ENCODE results near the gene SEMA6A.

Gene SEMA6A

DNA sequence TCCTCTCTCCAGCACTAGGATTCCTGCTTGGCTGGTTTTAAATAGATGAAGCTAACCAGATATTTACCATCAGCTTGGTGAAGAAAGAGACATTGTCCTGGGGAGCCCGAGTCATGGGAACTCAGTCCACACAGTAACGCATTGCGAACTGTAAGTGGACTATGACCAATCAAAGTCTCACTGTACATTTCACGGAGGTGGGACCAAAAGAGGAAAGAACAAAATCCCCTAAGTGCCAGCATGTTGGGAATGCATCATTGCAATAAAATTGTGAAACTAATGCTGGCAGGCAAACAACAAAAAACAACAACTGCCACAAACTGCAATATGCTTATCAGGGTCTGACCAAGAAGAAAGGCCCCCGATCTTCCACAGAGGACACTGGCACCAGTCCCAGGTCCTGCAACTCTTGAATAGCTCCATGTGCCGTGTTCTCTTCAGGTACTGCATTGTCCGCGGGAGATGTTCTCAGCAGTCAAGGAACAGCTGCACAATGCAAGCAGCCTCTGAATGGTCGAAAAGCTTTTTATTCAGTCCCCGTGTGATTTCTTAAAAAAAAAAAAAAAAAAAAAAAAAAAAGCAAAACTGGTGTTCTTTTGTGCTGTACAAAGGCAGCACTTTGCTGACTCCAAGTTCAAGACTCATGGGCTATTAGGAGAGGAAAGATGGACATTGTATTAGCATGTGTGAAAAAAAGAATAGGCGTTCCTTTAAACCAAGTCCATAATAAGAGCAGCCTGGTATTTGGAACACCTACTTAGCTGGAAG lies 38.1 kb downstream of the SEMA6A start:
- no peaks in the 10 kb centered on the region for H3K4me1 ChIP-seq (ENCODE audit: control insufficient read depth, insufficient read depth, low read length, poor library complexity, severe bottlenecking)

DNA sequence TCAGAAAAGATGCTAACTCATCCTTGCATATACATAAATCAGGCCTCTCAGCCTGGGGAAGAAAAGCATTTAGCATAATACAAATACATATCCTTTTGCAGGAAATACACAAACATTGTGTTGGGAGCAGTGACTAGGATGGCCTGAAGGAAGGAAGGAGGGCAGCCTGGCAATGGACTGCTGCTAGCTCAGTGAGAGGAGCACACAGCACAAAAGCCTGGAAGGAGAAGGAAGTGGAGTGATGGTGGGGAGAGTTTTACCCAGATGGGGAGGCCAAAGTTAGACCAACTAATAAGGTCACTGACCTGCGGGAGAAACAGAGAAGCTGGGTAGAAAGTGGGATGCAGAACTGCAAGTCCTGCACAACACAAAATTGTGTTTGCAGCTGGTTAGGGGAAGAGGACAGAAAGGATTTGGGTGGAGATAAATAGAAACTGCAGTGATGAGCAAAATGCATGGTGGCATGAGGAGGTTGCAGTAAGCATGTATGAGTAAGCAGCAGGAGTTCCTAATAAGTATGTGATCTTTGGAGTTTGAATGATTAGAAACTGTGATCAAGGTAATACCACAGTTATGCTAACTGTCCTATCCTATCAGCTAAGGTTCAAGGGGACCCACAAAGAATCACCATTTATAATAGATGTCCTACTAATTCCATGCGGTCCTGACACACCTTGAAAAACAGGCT lies 39.5 kb downstream of the SEMA6A start:
- Histone ChIP-seq H3K36me3 (ENCODE audit: control insufficient read depth, insufficient read depth, low read length) (no peaks in the 10 kb centered on the region), H3K9me3 (ENCODE audit: control insufficient read depth, low read length) (no peaks in the 10 kb centered on the region), H3K4me3 (ENCODE audit: insufficient read depth, low read depth, low read length, poor library complexity, severe bottlenecking) (no peak overlapping the region), H3K27me3 (replicated peaks; ENCODE audit: control insufficient read depth, insufficient read depth, low read length, poor library complexity, severe bottlenecking) (no peaks in the 10 kb centered on the region), H3K4me1 (ENCODE audit: control insufficient read depth, insufficient read depth, low read length, poor library complexity, severe bottlenecking) (no peaks in the 10 kb centered on the region), H3K27ac (ENCODE audit: insufficient read depth, low read length, poor library complexity, severe bottlenecking) (no peak overlapping the region)
- DNase-seq: no peak

More for the DNA sequence above, 38.1 kb downstream of the SEMA6A start:
- Histone ChIP-seq H3K9me3 (ENCODE audit: control insufficient read depth, low read length) (no peaks in the 10 kb centered on the region), H3K27ac (ENCODE audit: insufficient read depth, low read length, poor library complexity, severe bottlenecking) (no peak overlapping the region), H3K36me3 (ENCODE audit: control insufficient read depth, insufficient read depth, low read length) (no peaks in the 10 kb centered on the region), H3K27me3 (replicated peaks; ENCODE audit: control insufficient read depth, insufficient read depth, low read length, poor library complexity, severe bottlenecking) (no peaks in the 10 kb centered on the region), H3K4me3 (ENCODE audit: insufficient read depth, low read depth, low read length, poor library complexity, severe bottlenecking) (no peak overlapping the region)
- DNase-seq: no peak

DNA sequence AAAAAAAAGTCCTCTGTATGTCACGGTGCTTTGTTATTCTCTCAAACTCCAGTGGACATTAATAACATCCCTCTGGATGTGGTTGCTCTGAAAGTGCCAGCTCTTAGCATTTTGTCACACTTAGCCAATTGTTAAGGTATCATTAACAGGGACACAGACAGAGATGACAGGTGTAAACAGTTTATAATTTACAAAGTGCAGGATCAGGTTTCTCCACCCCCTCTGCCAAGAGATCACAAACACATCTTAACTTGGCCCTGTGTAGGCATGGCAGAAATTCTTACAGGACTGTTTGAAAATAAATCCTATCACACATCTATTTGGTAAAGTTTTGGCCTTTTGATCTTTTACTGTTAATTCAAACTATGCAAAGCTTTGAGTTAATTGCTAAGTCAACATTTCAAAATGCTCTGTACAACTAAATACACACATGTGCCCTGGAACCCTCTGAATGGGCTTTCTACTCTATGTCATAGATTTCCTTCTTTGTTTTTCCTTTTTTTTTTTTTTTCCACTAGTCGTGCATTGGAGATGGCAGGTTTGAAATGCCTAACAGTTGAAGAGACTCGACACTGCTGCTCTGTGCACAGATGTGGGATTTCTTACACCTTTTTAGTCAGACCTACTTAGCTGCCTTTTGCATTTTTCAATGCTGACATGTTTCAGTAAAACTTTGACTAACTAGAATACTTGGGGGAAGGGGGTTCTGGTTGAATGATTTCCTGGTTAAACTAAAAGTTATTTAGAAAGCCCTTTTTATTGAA lies 41.7 kb downstream of the SEMA6A start:
- Histone ChIP-seq H3K27ac (ENCODE audit: insufficient read depth, low read length, poor library complexity, severe bottlenecking) (no peak overlapping the region), H3K4me1 (ENCODE audit: control insufficient read depth, insufficient read depth, low read length, poor library complexity, severe bottlenecking) (no peaks in the 10 kb centered on the region), H3K27me3 (replicated peaks; ENCODE audit: control insufficient read depth, insufficient read depth, low read length, poor library complexity, severe bottlenecking) (no peaks in the 10 kb centered on the region), H3K9me3 (ENCODE audit: control insufficient read depth, low read length) (no peaks in the 10 kb centered on the region), H3K4me3 (ENCODE audit: insufficient read depth, low read depth, low read length, poor library complexity, severe bottlenecking) (no peak overlapping the region), H3K36me3 (ENCODE audit: control insufficient read depth, insufficient read depth, low read length) (no peaks in the 10 kb centered on the region)
- no peak for DNase-seq

- no peaks in the 10 kb centered on the region for H3K9me3 ChIP-seq (ENCODE audit: control insufficient read depth, low read length)
- H3K36me3 ChIP-seq (ENCODE audit: control insufficient read depth, insufficient read depth, low read length): no peaks in the 10 kb centered on the region
- no peak overlapping the region for H3K4me3 ChIP-seq (ENCODE audit: insufficient read depth, low read depth, low read length, poor library complexity, severe bottlenecking)
- no peak for DNase-seq
- no peaks in the 10 kb centered on the region for H3K27me3 ChIP-seq (replicated peaks; ENCODE audit: control insufficient read depth, insufficient read depth, low read length, poor library complexity, severe bottlenecking)
- H3K27ac ChIP-seq (ENCODE audit: insufficient read depth, low read length, poor library complexity, severe bottlenecking): no peak overlapping the region
- H3K4me1 ChIP-seq (ENCODE audit: control insufficient read depth, insufficient read depth, low read length, poor library complexity, severe bottlenecking): no peaks in the 10 kb centered on the region
Observed at GRCh38 chr5:116531635-116532034, 43.0 kb downstream of the SEMA6A start.

GRCh38 chr5:116531117-116531516 lies 43.5 kb downstream of the SEMA6A start:
- H3K36me3 ChIP-seq (ENCODE audit: control insufficient read depth, insufficient read depth, low read length): no peaks in the 10 kb centered on the region
- H3K9me3 ChIP-seq (ENCODE audit: control insufficient read depth, low read length): no peaks in the 10 kb centered on the region
- DNase-seq: no peak
- H3K4me3 ChIP-seq (ENCODE audit: insufficient read depth, low read depth, low read length, poor library complexity, severe bottlenecking): no peak overlapping the region
- no peaks in the 10 kb centered on the region for H3K4me1 ChIP-seq (ENCODE audit: control insufficient read depth, insufficient read depth, low read length, poor library complexity, severe bottlenecking)
- H3K27me3 ChIP-seq (replicated peaks; ENCODE audit: control insufficient read depth, insufficient read depth, low read length, poor library complexity, severe bottlenecking): no peaks in the 10 kb centered on the region
- H3K27ac ChIP-seq (ENCODE audit: insufficient read depth, low read length, poor library complexity, severe bottlenecking): no peak overlapping the region

DNA sequence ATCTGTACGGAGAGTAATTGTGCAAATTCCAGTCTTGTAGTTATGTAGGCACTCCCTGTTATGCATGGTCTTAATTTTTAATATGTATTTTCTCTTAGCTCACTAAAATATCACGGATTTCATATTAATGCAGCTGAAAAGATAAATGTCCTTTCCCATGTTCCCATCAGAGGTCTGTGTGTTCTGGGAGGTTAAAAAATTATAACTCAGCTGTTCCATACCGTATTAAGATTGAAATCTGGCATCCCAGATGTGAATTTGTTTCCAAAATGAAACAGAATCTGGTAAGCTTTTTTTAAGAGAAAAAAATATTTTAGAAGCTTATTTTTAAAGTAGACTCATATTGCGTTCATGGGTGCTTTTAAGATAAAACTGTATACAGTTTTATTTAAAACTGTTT lies 44.3 kb downstream of the SEMA6A start:
- no peak overlapping the region for H3K4me3 ChIP-seq (ENCODE audit: insufficient read depth, low read depth, low read length, poor library complexity, severe bottlenecking)
- no peaks in the 10 kb centered on the region for H3K36me3 ChIP-seq (ENCODE audit: control insufficient read depth, insufficient read depth, low read length)
- H3K27me3 ChIP-seq (replicated peaks; ENCODE audit: control insufficient read depth, insufficient read depth, low read length, poor library complexity, severe bottlenecking): no peaks in the 10 kb centered on the region
- no peak for DNase-seq
- H3K9me3 ChIP-seq (ENCODE audit: control insufficient read depth, low read length): no peaks in the 10 kb centered on the region
- no peaks in the 10 kb centered on the region for H3K4me1 ChIP-seq (ENCODE audit: control insufficient read depth, insufficient read depth, low read length, poor library complexity, severe bottlenecking)
- H3K27ac ChIP-seq (ENCODE audit: insufficient read depth, low read length, poor library complexity, severe bottlenecking): no peak overlapping the region

GRCh38 chr5:116529615-116530014 lies 45.0 kb downstream of the SEMA6A start:
- Histone ChIP-seq H3K4me1 (ENCODE audit: control insufficient read depth, insufficient read depth, low read length, poor library complexity, severe bottlenecking) (no peaks in the 10 kb centered on the region), H3K4me3 (ENCODE audit: insufficient read depth, low read depth, low read length, poor library complexity, severe bottlenecking) (no peak overlapping the region), H3K9me3 (ENCODE audit: control insufficient read depth, low read length) (no peaks in the 10 kb centered on the region), H3K27ac (ENCODE audit: insufficient read depth, low read length, poor library complexity, severe bottlenecking) (no peak overlapping the region), H3K36me3 (ENCODE audit: control insufficient read depth, insufficient read depth, low read length) (no peaks in the 10 kb centered on the region), H3K27me3 (replicated peaks; ENCODE audit: control insufficient read depth, insufficient read depth, low read length, poor library complexity, severe bottlenecking) (no peaks in the 10 kb centered on the region)
- no peak for DNase-seq

DNA sequence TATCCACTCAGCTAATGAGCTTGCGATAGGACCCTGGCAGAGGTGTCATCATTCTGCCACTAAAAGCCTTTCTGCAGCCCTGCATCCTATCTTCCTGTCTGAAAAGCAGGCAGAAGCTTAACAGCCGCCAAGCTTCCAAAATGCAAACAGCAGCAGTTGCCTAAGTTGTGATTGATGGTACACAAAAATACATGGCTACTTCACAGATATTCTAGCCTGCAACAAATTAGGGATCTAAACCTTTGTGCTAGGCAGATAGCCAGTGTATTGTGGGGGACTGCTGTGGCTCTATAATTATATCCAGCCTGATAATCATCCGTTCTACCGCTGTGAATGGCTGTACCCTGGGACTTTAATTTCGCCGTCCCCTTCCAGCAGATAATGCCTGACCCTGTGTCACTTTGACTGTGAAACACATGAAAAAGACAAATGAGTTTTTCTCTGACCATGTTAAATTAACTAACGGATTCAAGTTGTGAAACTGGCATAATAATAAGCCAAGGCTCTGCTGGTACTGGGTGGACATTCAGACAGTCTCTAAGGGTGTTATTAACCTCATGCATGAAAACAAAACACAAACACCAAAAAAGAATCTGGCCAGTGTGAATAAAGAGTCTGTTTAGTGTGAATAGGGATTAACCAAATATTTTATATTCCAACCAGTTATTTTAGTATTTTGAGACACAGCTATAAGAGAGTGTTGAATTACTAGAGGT lies 45.9 kb downstream of the SEMA6A start:
- Histone ChIP-seq H3K4me3 (ENCODE audit: insufficient read depth, low read depth, low read length, poor library complexity, severe bottlenecking) (no peak overlapping the region), H3K9me3 (ENCODE audit: control insufficient read depth, low read length) (no peaks in the 10 kb centered on the region), H3K36me3 (ENCODE audit: control insufficient read depth, insufficient read depth, low read length) (no peaks in the 10 kb centered on the region), H3K4me1 (ENCODE audit: control insufficient read depth, insufficient read depth, low read length, poor library complexity, severe bottlenecking) (no peaks in the 10 kb centered on the region), H3K27me3 (replicated peaks; ENCODE audit: control insufficient read depth, insufficient read depth, low read length, poor library complexity, severe bottlenecking) (no peaks in the 10 kb centered on the region), H3K27ac (ENCODE audit: insufficient read depth, low read length, poor library complexity, severe bottlenecking) (no peak overlapping the region)
- no peak for DNase-seq

DNA sequence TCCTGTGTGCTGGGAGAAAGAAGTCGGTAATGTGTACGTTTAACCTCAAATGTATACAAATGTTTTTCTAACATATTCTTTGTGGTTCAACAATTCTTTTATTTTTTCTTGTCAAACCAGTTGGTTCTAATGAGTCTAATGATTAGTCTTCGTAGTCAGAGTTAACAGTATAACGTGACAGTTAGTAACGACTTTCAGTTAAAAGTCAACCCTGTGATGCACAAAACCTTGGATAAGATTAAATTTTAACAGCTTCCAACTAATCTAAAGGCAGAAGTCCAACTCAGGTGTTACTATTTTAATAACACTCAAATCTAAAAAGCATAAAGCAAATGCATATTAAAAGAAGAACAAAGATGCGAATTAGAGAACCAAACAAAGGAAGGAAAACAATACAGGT lies 47.0 kb downstream of the SEMA6A start:
- DNase-seq: no peak
- no peaks in the 10 kb centered on the region for H3K4me1 ChIP-seq (ENCODE audit: control insufficient read depth, insufficient read depth, low read length, poor library complexity, severe bottlenecking)
- H3K27me3 ChIP-seq (replicated peaks; ENCODE audit: control insufficient read depth, insufficient read depth, low read length, poor library complexity, severe bottlenecking): no peaks in the 10 kb centered on the region
- H3K36me3 ChIP-seq (ENCODE audit: control insufficient read depth, insufficient read depth, low read length): no peaks in the 10 kb centered on the region
- H3K9me3 ChIP-seq (ENCODE audit: control insufficient read depth, low read length): no peaks in the 10 kb centered on the region
- H3K4me3 ChIP-seq (ENCODE audit: insufficient read depth, low read depth, low read length, poor library complexity, severe bottlenecking): no peak overlapping the region
- no peak overlapping the region for H3K27ac ChIP-seq (ENCODE audit: insufficient read depth, low read length, poor library complexity, severe bottlenecking)

All from effector memory CD4-positive, alpha-beta T cell (primary cell).